Measurements from ENCODE around the gene EPGN. TPM values are rescaled to one million over a fixed set of nuclear protein-coding genes. Genes with fewer than 3 reads are reported as not detected.

EPGN gene
- total and polyA plus RNA-seq, 2 donors (not counting 3 experiments of a cell fraction or from before 2014, with no cell fraction given), result 1.2 TPM; not detected in 1

GRCh38 chr4:74362347-74362746, 54.1 kb downstream of the EPGN start:
- H3K9ac ChIP-seq (replicated peaks; ENCODE audit: extremely low read depth, insufficient read depth, low read length), result no peak overlapping the region
- no peaks in the 10 kb centered on the region for H3K9me1 ChIP-seq (replicated peaks; ENCODE audit: control insufficient read depth, extremely low read depth, insufficient read depth, low read length)
- H4K20me1 ChIP-seq (replicated peaks; ENCODE audit: control insufficient read depth, extremely low read depth, insufficient read depth, low read length), result no peaks in the 10 kb centered on the region
- H3K4me1 ChIP-seq (ENCODE audit: control insufficient read depth, extremely low read depth, insufficient read depth, low read length), result no peaks in the 10 kb centered on the region
- H3K4me2 ChIP-seq (ENCODE audit: insufficient read depth, low read length), result no peak overlapping the region
- dilution Hi-C loops (cut with MboI; ENCODE audit: extremely low pct_ligation_motif_present, low sequenced_read_pairs) (no loop called here), intact Hi-C loops (cut with micrococcal nuclease) (no loop called here)
- TF ChIP-seq FOS (IDR thresholded peaks at IDR 0.05; ENCODE audit: borderline replicate concordance, insufficient read depth, low read length), result no peak
- TF ChIP-seq POLR2A (IDR thresholded peaks at IDR 0.05; ENCODE audit: low read depth, low read length), result no peak
- no peak overlapping the region for H2AFZ ChIP-seq (ENCODE audit: low read depth, low read length)
- H3K9me3 ChIP-seq (replicated peaks; ENCODE audit: control insufficient read depth, insufficient read depth, low read length), result no peaks in the 10 kb centered on the region
- DNase-seq (ENCODE audit: low read depth, low spot score) (no peak), FAIRE-seq (no peak)
- no peaks in the 10 kb centered on the region for H3K36me3 ChIP-seq (ENCODE audit: control insufficient read depth in 2 of 2, extremely low read depth in 1 of 2, insufficient read depth in 2 of 2, low read length in 2 of 2)
- CTCF ChIA-PET, result no interaction called here
- no TSS peak for BruUV-seq (replicated peaks)
- H3K27ac ChIP-seq (ENCODE audit: insufficient read depth, low read depth, low read length), result no peak overlapping the region
- H3K79me2 ChIP-seq (ENCODE audit: control insufficient read depth, insufficient read depth, low read length), result no peaks in the 10 kb centered on the region
- POLR2A ChIA-PET, result no interaction called here
- no peak overlapping the region for H3K4me3 ChIP-seq (replicated peaks in 1 of 3; ENCODE audit: insufficient read depth in 1 of 3, low read depth in 1 of 3, low read length in 3 of 3)
- no peaks in the 10 kb centered on the region for H3K27me3 ChIP-seq (ENCODE audit: control insufficient read depth in 2 of 2, insufficient read depth in 2 of 2, low read length in 2 of 2)

GRCh38 chr4:74364256-74364651, 56.0 kb downstream of the EPGN start:
- H3K9ac ChIP-seq (replicated peaks; ENCODE audit: extremely low read depth, insufficient read depth, low read length), result no peak overlapping the region
- no peaks in the 10 kb centered on the region for H4K20me1 ChIP-seq (replicated peaks; ENCODE audit: control insufficient read depth, extremely low read depth, insufficient read depth, low read length)
- dilution Hi-C loops (cut with MboI; ENCODE audit: extremely low pct_ligation_motif_present, low sequenced_read_pairs), result no loop called here
- no peaks in the 10 kb centered on the region for H3K9me3 ChIP-seq (replicated peaks; ENCODE audit: control insufficient read depth, insufficient read depth, low read length)
- POLR2A ChIA-PET, result no interaction called here
- no peaks in the 10 kb centered on the region for H3K79me2 ChIP-seq (ENCODE audit: control insufficient read depth, insufficient read depth, low read length)
- H3K4me2 ChIP-seq (ENCODE audit: insufficient read depth, low read length), result peak overlapping the region; percentile 61
- no peak overlapping the region for H3K4me3 ChIP-seq (replicated peaks in 1 of 3; ENCODE audit: insufficient read depth in 1 of 3, low read depth in 1 of 3, low read length in 3 of 3)
- H2AFZ ChIP-seq (ENCODE audit: low read depth, low read length), result peak overlapping the region; percentile 82
- H3K36me3 ChIP-seq (ENCODE audit: control insufficient read depth in 2 of 2, extremely low read depth in 1 of 2, insufficient read depth in 2 of 2, low read length in 2 of 2), result no peaks in the 10 kb centered on the region
- no peaks in the 10 kb centered on the region for H3K4me1 ChIP-seq (ENCODE audit: control insufficient read depth, extremely low read depth, insufficient read depth, low read length)
- BruUV-seq (replicated peaks), result no TSS peak
- H3K27ac ChIP-seq (ENCODE audit: insufficient read depth, low read depth, low read length), result no peak overlapping the region
- DNase-seq (ENCODE audit: low read depth, low spot score) (no peak), FAIRE-seq (no peak)
- no peaks in the 10 kb centered on the region for H3K9me1 ChIP-seq (replicated peaks; ENCODE audit: control insufficient read depth, extremely low read depth, insufficient read depth, low read length)
- CTCF ChIA-PET, result interaction anchor here (1.0 to 3.2 kb wide), 5 partner anchors 14 to 312 kb away, joined by 3 to 19 read pairs (median 6); no protein-coding TSS in a partner anchor
- H3K27me3 ChIP-seq (ENCODE audit: control insufficient read depth in 2 of 2, insufficient read depth in 2 of 2, low read length in 2 of 2), result no peaks in the 10 kb centered on the region
- intact Hi-C loops (cut with micrococcal nuclease), result loop anchor here (2.0 kb wide), 1 partner anchor 43 kb away; no protein-coding TSS in a partner anchor
- TF ChIP-seq MYC (IDR thresholded peaks at IDR 0.05; ENCODE audit: low read depth, low read length) (no peak), CTCF (IDR thresholded peaks at IDR 0.05; ENCODE audit: extremely low read depth in 1 of 2, insufficient read depth in 1 of 2, low read depth in 1 of 2, low read length in 2 of 2) (no peak), POLR2A (IDR thresholded peaks at IDR 0.05; ENCODE audit: low read depth, low read length) (no peak), GATA2 (IDR thresholded peaks at IDR 0.05; ENCODE audit: insufficient read depth, insufficient read length, low read depth, low read length) (no peak)
